H9 (cell line): ENCODE data around the gene DLG2. TPM values are rescaled to one million over a fixed set of nuclear protein-coding genes. Genes with fewer than 3 reads are reported as not detected.

Source experiments
- DNase-seq: peaks from one replicate; pipeline ENCODE4 v3.0.0-alpha.2; 2017
- H2AFZ ChIP-seq: one replicate; pipeline ENCODE4 v1.6.1; 2013; ENCODE audit warnings: mild to moderate bottlenecking, low read length, control low read depth, moderate library complexity
- H2AK5ac ChIP-seq: 2 replicates; pipeline ENCODE4 v1.6.1; 2013; ENCODE audit warnings: low read length, control low read depth, mixed read lengths; ENCODE audit not compliant: insufficient read length
- H2BK120ac ChIP-seq: one replicate; pipeline ENCODE4 v1.6.1; 2013; ENCODE audit warnings: low read depth, mild to moderate bottlenecking, low read length, control low read depth, inconsistent platforms; ENCODE audit not compliant: poor library complexity, severe bottlenecking
- H2BK12ac ChIP-seq: 2 replicates; pipeline ENCODE4 v1.6.1; 2013; ENCODE audit warnings: low read length, control low read depth, mixed read lengths, low read depth; ENCODE audit not compliant: insufficient read length
- H2BK15ac ChIP-seq: 2 replicates; pipeline ENCODE4 v1.6.1; 2013; ENCODE audit warnings: low read depth, low read length, control low read depth
- H2BK20ac ChIP-seq: one replicate; pipeline ENCODE4 v1.6.1; 2013; ENCODE audit warnings: low read depth, mild to moderate bottlenecking, low read length, control low read depth, inconsistent platforms; ENCODE audit not compliant: poor library complexity, severe bottlenecking
- H2BK5ac ChIP-seq: 2 replicates; pipeline ENCODE4 v1.6.1; 2013; ENCODE audit warnings: low read length, control low read depth, mixed read lengths; ENCODE audit not compliant: insufficient read length
- H3K14ac ChIP-seq: 2 replicates; pipeline ENCODE4 v1.6.1; 2013; ENCODE audit warnings: low read length, control low read depth; ENCODE audit not compliant: insufficient read depth
- H3K18ac ChIP-seq: 2 replicates; pipeline ENCODE4 v1.6.1; 2013; ENCODE audit warnings: low read depth, mild to moderate bottlenecking, mixed read lengths, low read length, control low read depth; ENCODE audit not compliant: insufficient read length
- H3K23ac ChIP-seq: 2 replicates; pipeline ENCODE4 v1.6.1; 2013; ENCODE audit warnings: low read length, control low read depth, mixed read lengths, low read depth; ENCODE audit not compliant: insufficient read length
- H3K23me2 ChIP-seq: 2 replicates; pipeline ENCODE4 v1.6.1; 2013; ENCODE audit warnings: low read depth, mild to moderate bottlenecking, mixed read lengths, low read length, control low read depth; ENCODE audit not compliant: insufficient read length, poor library complexity, severe bottlenecking
- H3K27ac ChIP-seq: 2 replicates; pipeline ENCODE4 v1.5.1; 2013; ENCODE audit warnings: low read length, control low read depth, mixed read lengths, low read depth; ENCODE audit not compliant: insufficient read length
- H3K27me3 ChIP-seq: 2 replicates; pipeline ENCODE4 v1.6.1; 2013; ENCODE audit warnings: low read length, control low read depth, inconsistent platforms; ENCODE audit not compliant: insufficient read depth
- H3K4ac ChIP-seq: 2 replicates; pipeline ENCODE4 v1.6.1; 2013; ENCODE audit warnings: low read depth, mild to moderate bottlenecking, control low read depth, inconsistent platforms, low read length, moderate library complexity
- H3K4me1 ChIP-seq: 2 replicates; pipeline ENCODE4 v1.6.1; 2013; ENCODE audit warnings: low read length, control low read depth, inconsistent platforms; ENCODE audit not compliant: insufficient read depth
- H3K4me2 ChIP-seq: 2 replicates; pipeline ENCODE4 v1.6.1; 2013; ENCODE audit warnings: low read length, control low read depth, mixed read lengths; ENCODE audit not compliant: insufficient read length, insufficient read depth
- H3K56ac ChIP-seq: 2 replicates; pipeline ENCODE4 v1.6.1; 2013; ENCODE audit warnings: low read depth, mild to moderate bottlenecking, mixed read lengths, low read length, control low read depth; ENCODE audit not compliant: insufficient read length
- H3K79me1 ChIP-seq: 2 replicates; pipeline ENCODE4 v1.6.1; 2013; ENCODE audit warnings: low read depth, mild to moderate bottlenecking, moderate library complexity, low read length, control low read depth, inconsistent platforms; ENCODE audit not compliant: insufficient read depth, poor library complexity, severe bottlenecking
- H3K79me2 ChIP-seq: 2 replicates; pipeline ENCODE4 v1.6.1; 2013; ENCODE audit warnings: low read length, control low read depth, inconsistent platforms; ENCODE audit not compliant: insufficient read depth
- H3K9ac ChIP-seq: 2 replicates; pipeline ENCODE4 v1.6.1; 2013; ENCODE audit warnings: low read length, control low read depth, mixed read lengths; ENCODE audit not compliant: insufficient read length; ENCODE audit errors: extremely low read depth
- H3K9me3 ChIP-seq: one replicate; pipeline ENCODE4 v1.6.1; 2013; ENCODE audit warnings: low read depth, low read length, inconsistent platforms; ENCODE audit not compliant: control insufficient read depth
- H3T11ph ChIP-seq: one replicate; pipeline ENCODE4 v1.6.1; 2013; ENCODE audit warnings: mild to moderate bottlenecking, low read length, control low read depth, inconsistent platforms
- H4K20me1 ChIP-seq: one replicate; pipeline ENCODE4 v1.6.1; 2013; ENCODE audit not compliant: control insufficient read depth, insufficient read length, insufficient read depth
- H4K5ac ChIP-seq: 2 replicates; pipeline ENCODE4 v1.6.1; 2013; ENCODE audit warnings: low read depth, mild to moderate bottlenecking, mixed read lengths, low read length, control low read depth; ENCODE audit not compliant: insufficient read length
- H4K8ac ChIP-seq: replicated peaks from 2 replicates; pipeline ENCODE4 v1.6.1; 2013; ENCODE audit warnings: low read length, control low read depth, mixed read lengths, low read depth; ENCODE audit not compliant: insufficient read length
- H4K91ac ChIP-seq: 2 replicates; pipeline ENCODE4 v1.6.1; 2013; ENCODE audit warnings: low read depth, mild to moderate bottlenecking, moderate library complexity, mixed read lengths, low read length, control low read depth; ENCODE audit not compliant: insufficient read length
- H3K27ac Mint-ChIP-seq, 3 experiments: 2 replicates in 2 of 3; 3 replicates in 1 of 3; pipeline ENCODE4 v1.8.0; 2020 to 2021; ENCODE audit warnings: mixed read lengths in 3 of 3, mild to moderate bottlenecking in 1 of 3, moderate library complexity in 1 of 3
- H3K27me3 Mint-ChIP-seq: 2 replicates; pipeline ENCODE4 v1.8.0; 2021; ENCODE audit warnings: low read depth, mild to moderate bottlenecking, moderate library complexity, mixed read lengths
- H3K36me3 Mint-ChIP-seq, 3 experiments: 2 replicates in 2 of 3; 3 replicates in 1 of 3; pipeline ENCODE4 v1.8.0; 2020 to 2021; ENCODE audit warnings: low read depth in 3 of 3, mixed read lengths in 3 of 3; ENCODE audit not compliant: insufficient read depth in 1 of 3
- H3K4me1 Mint-ChIP-seq, 2 experiments: 2 replicates each; pipeline ENCODE4 v1.8.0; 2020; ENCODE audit warnings: mixed read lengths in 2 of 2
- H3K4me3 Mint-ChIP-seq, 2 experiments: 2 replicates in 1 of 2; 3 replicates in 1 of 2; pipeline ENCODE4 v1.8.0; 2020 to 2021; ENCODE audit warnings: mild to moderate bottlenecking in 2 of 2, mixed read lengths in 2 of 2, moderate library complexity in 1 of 2
- H3K9me3 Mint-ChIP-seq, 2 experiments: 2 replicates in 1 of 2; 3 replicates in 1 of 2; pipeline ENCODE4 v1.8.0; 2020; ENCODE audit warnings: mild to moderate bottlenecking in 2 of 2, mixed read lengths in 2 of 2, moderate library complexity in 1 of 2
- CTCF ChIP-seq: fragments of 200-600 bp; sonication (generic); conservative IDR thresholded peaks from 3 replicates; pipeline ENCODE4 v1.8.0; 2021; ENCODE audit warnings: antibody characterized with exemption, mild to moderate bottlenecking
- WGBS: extraction: QIAGEN DNeasy Blood & Tissue Kit; methylation state at CpG from one replicate; pipeline ENCODE4 v1.1.7; 2013; ENCODE audit warnings: missing lambda C conversion rate, low lambda C conversion rate, mixed read lengths; ENCODE audit not compliant: insufficient read length; ENCODE audit errors: extremely low coverage; 5-methylcytosine and 5-hydroxymethylcytosine counted together
- total RNA-seq: library from RNA; stranded (reverse); gene quantifications from 2 replicates; pipeline ENCODE4 v1.2.1, GENCODE V29; 2021

Gene DLG2
- total RNA-seq, 1 experiment from 2014 or later = 8.0 TPM

DNA sequence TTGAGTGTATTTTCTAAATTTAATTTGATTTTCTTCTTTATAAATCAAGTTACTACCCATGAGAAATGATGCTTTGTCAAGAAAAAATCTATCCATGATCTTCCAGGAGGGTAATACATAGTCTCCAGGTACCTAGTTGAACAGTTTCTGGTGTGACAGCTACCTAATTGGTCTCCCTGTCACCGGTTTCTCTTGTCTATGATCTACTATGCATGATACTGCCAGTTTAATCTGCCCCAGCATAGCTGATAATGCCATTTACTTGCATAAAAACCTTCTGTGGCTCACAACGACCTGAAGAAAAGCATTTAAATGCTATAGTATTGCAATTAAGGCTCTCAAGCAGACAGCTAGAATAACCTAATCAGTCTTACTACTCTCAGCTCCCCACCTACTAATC, 349.5 kb downstream of the DLG2 start:
- no peak overlapping the region for H2AFZ ChIP-seq
- no peak overlapping the region for H3K4ac ChIP-seq
- Mint-ChIP-seq H3K4me1 (peaks cover 13 to 18% of the 10 kb centered on the region in 2 experiments), H3K27me3 (no peaks in the 10 kb centered on the region), H3K36me3 (peaks cover under 1 to 5% (median 3%) of the 10 kb centered on the region in 3 experiments; a peak in 6 of 7 replicates), H3K4me3 (no peak overlapping the region), H3K27ac (no peak overlapping the region), H3K9me3 (peaks cover 4 to 10% of the 10 kb centered on the region in 2 experiments; a peak in 4 of 5 replicates)
- H4K91ac ChIP-seq = no peak overlapping the region
- H3K4me2 ChIP-seq = no peak overlapping the region
- H3K18ac ChIP-seq = no peak overlapping the region
- H2AK5ac ChIP-seq = no peak overlapping the region
- no peak overlapping the region for H4K5ac ChIP-seq
- H3K9ac ChIP-seq = no peak overlapping the region
- no peak overlapping the region for H2BK20ac ChIP-seq
- H2BK15ac ChIP-seq = no peak overlapping the region
- H3K27me3 ChIP-seq = no peaks in the 10 kb centered on the region
- H3K23ac ChIP-seq = no peak overlapping the region
- H3T11ph ChIP-seq = no peak overlapping the region
- no peaks in the 10 kb centered on the region for H4K20me1 ChIP-seq
- no CpG with 5 or more reads among the region's 2 CpGs for WGBS
- no peak overlapping the region for H3K56ac ChIP-seq
- no peaks in the 10 kb centered on the region for H3K4me1 ChIP-seq
- H2BK120ac ChIP-seq = no peak overlapping the region
- H3K23me2 ChIP-seq = no peaks in the 10 kb centered on the region
- H2BK12ac ChIP-seq = no peak overlapping the region
- TF ChIP-seq CTCF = no peak
- H3K79me2 ChIP-seq = no peaks in the 10 kb centered on the region
- H3K79me1 ChIP-seq = no peaks in the 10 kb centered on the region
- no peaks in the 10 kb centered on the region for H3K9me3 ChIP-seq
- no peak overlapping the region for H3K14ac ChIP-seq
- no peak overlapping the region for H2BK5ac ChIP-seq
- no peak overlapping the region for H4K8ac ChIP-seq
- DNase-seq = no peak
- no peak overlapping the region for H3K27ac ChIP-seq
